H9 (cell line): ENCODE data around the gene C3. TPM values are rescaled to one million over a fixed set of nuclear protein-coding genes. Genes with fewer than 3 reads are reported as not detected.

Experiments
- DNase-seq: peaks from one replicate; pipeline ENCODE4 v3.0.0-alpha.2; 2017
- H2AFZ ChIP-seq: one replicate; pipeline ENCODE4 v1.6.1; 2013; ENCODE audit warnings: mild to moderate bottlenecking, low read length, control low read depth, moderate library complexity
- H2AK5ac ChIP-seq: 2 replicates; pipeline ENCODE4 v1.6.1; 2013; ENCODE audit warnings: low read length, control low read depth, mixed read lengths; ENCODE audit not compliant: insufficient read length
- H2BK120ac ChIP-seq: one replicate; pipeline ENCODE4 v1.6.1; 2013; ENCODE audit warnings: low read depth, mild to moderate bottlenecking, low read length, control low read depth, inconsistent platforms; ENCODE audit not compliant: poor library complexity, severe bottlenecking
- H2BK12ac ChIP-seq: 2 replicates; pipeline ENCODE4 v1.6.1; 2013; ENCODE audit warnings: low read length, control low read depth, mixed read lengths, low read depth; ENCODE audit not compliant: insufficient read length
- H2BK15ac ChIP-seq: 2 replicates; pipeline ENCODE4 v1.6.1; 2013; ENCODE audit warnings: low read depth, low read length, control low read depth
- H2BK20ac ChIP-seq: one replicate; pipeline ENCODE4 v1.6.1; 2013; ENCODE audit warnings: low read depth, mild to moderate bottlenecking, low read length, control low read depth, inconsistent platforms; ENCODE audit not compliant: poor library complexity, severe bottlenecking
- H2BK5ac ChIP-seq: 2 replicates; pipeline ENCODE4 v1.6.1; 2013; ENCODE audit warnings: low read length, control low read depth, mixed read lengths; ENCODE audit not compliant: insufficient read length
- H3K14ac ChIP-seq: 2 replicates; pipeline ENCODE4 v1.6.1; 2013; ENCODE audit warnings: low read length, control low read depth; ENCODE audit not compliant: insufficient read depth
- H3K18ac ChIP-seq: 2 replicates; pipeline ENCODE4 v1.6.1; 2013; ENCODE audit warnings: low read depth, mild to moderate bottlenecking, mixed read lengths, low read length, control low read depth; ENCODE audit not compliant: insufficient read length
- H3K23ac ChIP-seq: 2 replicates; pipeline ENCODE4 v1.6.1; 2013; ENCODE audit warnings: low read length, control low read depth, mixed read lengths, low read depth; ENCODE audit not compliant: insufficient read length
- H3K23me2 ChIP-seq: 2 replicates; pipeline ENCODE4 v1.6.1; 2013; ENCODE audit warnings: low read depth, mild to moderate bottlenecking, mixed read lengths, low read length, control low read depth; ENCODE audit not compliant: insufficient read length, poor library complexity, severe bottlenecking
- H3K27ac ChIP-seq: 2 replicates; pipeline ENCODE4 v1.5.1; 2013; ENCODE audit warnings: low read length, control low read depth, mixed read lengths, low read depth; ENCODE audit not compliant: insufficient read length
- H3K27me3 ChIP-seq: 2 replicates; pipeline ENCODE4 v1.6.1; 2013; ENCODE audit warnings: low read length, control low read depth, inconsistent platforms; ENCODE audit not compliant: insufficient read depth
- H3K4ac ChIP-seq: 2 replicates; pipeline ENCODE4 v1.6.1; 2013; ENCODE audit warnings: low read depth, mild to moderate bottlenecking, control low read depth, inconsistent platforms, low read length, moderate library complexity
- H3K4me1 ChIP-seq: 2 replicates; pipeline ENCODE4 v1.6.1; 2013; ENCODE audit warnings: low read length, control low read depth, inconsistent platforms; ENCODE audit not compliant: insufficient read depth
- H3K4me2 ChIP-seq: 2 replicates; pipeline ENCODE4 v1.6.1; 2013; ENCODE audit warnings: low read length, control low read depth, mixed read lengths; ENCODE audit not compliant: insufficient read length, insufficient read depth
- H3K56ac ChIP-seq: 2 replicates; pipeline ENCODE4 v1.6.1; 2013; ENCODE audit warnings: low read depth, mild to moderate bottlenecking, mixed read lengths, low read length, control low read depth; ENCODE audit not compliant: insufficient read length
- H3K79me1 ChIP-seq: 2 replicates; pipeline ENCODE4 v1.6.1; 2013; ENCODE audit warnings: low read depth, mild to moderate bottlenecking, moderate library complexity, low read length, control low read depth, inconsistent platforms; ENCODE audit not compliant: insufficient read depth, poor library complexity, severe bottlenecking
- H3K79me2 ChIP-seq: 2 replicates; pipeline ENCODE4 v1.6.1; 2013; ENCODE audit warnings: low read length, control low read depth, inconsistent platforms; ENCODE audit not compliant: insufficient read depth
- H3K9ac ChIP-seq: 2 replicates; pipeline ENCODE4 v1.6.1; 2013; ENCODE audit warnings: low read length, control low read depth, mixed read lengths; ENCODE audit not compliant: insufficient read length; ENCODE audit errors: extremely low read depth
- H3K9me3 ChIP-seq: one replicate; pipeline ENCODE4 v1.6.1; 2013; ENCODE audit warnings: low read depth, low read length, inconsistent platforms; ENCODE audit not compliant: control insufficient read depth
- H3T11ph ChIP-seq: one replicate; pipeline ENCODE4 v1.6.1; 2013; ENCODE audit warnings: mild to moderate bottlenecking, low read length, control low read depth, inconsistent platforms
- H4K20me1 ChIP-seq: one replicate; pipeline ENCODE4 v1.6.1; 2013; ENCODE audit not compliant: control insufficient read depth, insufficient read length, insufficient read depth
- H4K5ac ChIP-seq: 2 replicates; pipeline ENCODE4 v1.6.1; 2013; ENCODE audit warnings: low read depth, mild to moderate bottlenecking, mixed read lengths, low read length, control low read depth; ENCODE audit not compliant: insufficient read length
- H4K8ac ChIP-seq: replicated peaks from 2 replicates; pipeline ENCODE4 v1.6.1; 2013; ENCODE audit warnings: low read length, control low read depth, mixed read lengths, low read depth; ENCODE audit not compliant: insufficient read length
- H4K91ac ChIP-seq: 2 replicates; pipeline ENCODE4 v1.6.1; 2013; ENCODE audit warnings: low read depth, mild to moderate bottlenecking, moderate library complexity, mixed read lengths, low read length, control low read depth; ENCODE audit not compliant: insufficient read length
- H3K27ac Mint-ChIP-seq, 3 experiments: 2 replicates in 2 of 3; 3 replicates in 1 of 3; pipeline ENCODE4 v1.8.0; 2020 to 2021; ENCODE audit warnings: mixed read lengths in 3 of 3, mild to moderate bottlenecking in 1 of 3, moderate library complexity in 1 of 3
- H3K27me3 Mint-ChIP-seq: 2 replicates; pipeline ENCODE4 v1.8.0; 2021; ENCODE audit warnings: low read depth, mild to moderate bottlenecking, moderate library complexity, mixed read lengths
- H3K36me3 Mint-ChIP-seq, 3 experiments: 2 replicates in 2 of 3; 3 replicates in 1 of 3; pipeline ENCODE4 v1.8.0; 2020 to 2021; ENCODE audit warnings: low read depth in 3 of 3, mixed read lengths in 3 of 3; ENCODE audit not compliant: insufficient read depth in 1 of 3
- H3K4me1 Mint-ChIP-seq, 2 experiments: 2 replicates each; pipeline ENCODE4 v1.8.0; 2020; ENCODE audit warnings: mixed read lengths in 2 of 2
- H3K4me3 Mint-ChIP-seq, 2 experiments: 2 replicates in 1 of 2; 3 replicates in 1 of 2; pipeline ENCODE4 v1.8.0; 2020 to 2021; ENCODE audit warnings: mild to moderate bottlenecking in 2 of 2, mixed read lengths in 2 of 2, moderate library complexity in 1 of 2
- H3K9me3 Mint-ChIP-seq, 2 experiments: 2 replicates in 1 of 2; 3 replicates in 1 of 2; pipeline ENCODE4 v1.8.0; 2020; ENCODE audit warnings: mild to moderate bottlenecking in 2 of 2, mixed read lengths in 2 of 2, moderate library complexity in 1 of 2
- CTCF ChIP-seq: fragments of 200-600 bp; sonication (generic); conservative IDR thresholded peaks from 3 replicates; pipeline ENCODE4 v1.8.0; 2021; ENCODE audit warnings: antibody characterized with exemption, mild to moderate bottlenecking
- WGBS: extraction: QIAGEN DNeasy Blood & Tissue Kit; methylation state at CpG from one replicate; pipeline ENCODE4 v1.1.7; 2013; ENCODE audit warnings: missing lambda C conversion rate, low lambda C conversion rate, mixed read lengths; ENCODE audit not compliant: insufficient read length; ENCODE audit errors: extremely low coverage; 5-methylcytosine and 5-hydroxymethylcytosine counted together
- total RNA-seq: library from RNA; stranded (reverse); gene quantifications from 2 replicates; pipeline ENCODE4 v1.2.1, GENCODE V29; 2021

Gene C3
- total RNA-seq, 1 experiment from 2014 or later, result 5.9 TPM

- Mint-ChIP-seq H3K36me3 (no peaks in the 10 kb centered on the region; a peak in 1 of 7 replicates), H3K4me1 (peaks cover 14 to 26% of the 10 kb centered on the region in 2 experiments), H3K27ac (no peak overlapping the region), H3K4me3 (no peak overlapping the region; a peak in 1 of 5 replicates), H3K9me3 (peaks cover 3 to 8% of the 10 kb centered on the region in 2 experiments), H3K27me3 (peaks cover 49% of the 10 kb centered on the region)
- Histone ChIP-seq H4K5ac (no peak overlapping the region), H4K8ac (no peak overlapping the region), H3K27me3 (no peaks in the 10 kb centered on the region; the same call in 1 of the 2 replicates), H3K9me3 (no peaks in the 10 kb centered on the region), H2BK20ac (no peak overlapping the region), H3K27ac (no peak overlapping the region), H3K79me2 (no peaks in the 10 kb centered on the region), H2AFZ (no peak overlapping the region), H2BK12ac (no peak overlapping the region), H4K20me1 (no peaks in the 10 kb centered on the region), H3K23ac (no peak overlapping the region), H2AK5ac (no peak overlapping the region), H3K18ac (no peak overlapping the region), H3T11ph (no peak overlapping the region), H3K56ac (no peak overlapping the region), H2BK15ac (no peak overlapping the region), H3K4ac (no peak overlapping the region), H3K4me2 (no peak overlapping the region), H2BK120ac (no peak overlapping the region), H4K91ac (no peak overlapping the region), H3K14ac (no peak overlapping the region), H2BK5ac (no peak overlapping the region), H3K79me1 (no peaks in the 10 kb centered on the region), H3K9ac (no peak overlapping the region), H3K4me1 (no peaks in the 10 kb centered on the region), H3K23me2 (no peaks in the 10 kb centered on the region)
- no CpG with 5 or more reads among the region's 3 CpGs for WGBS
- no peak for TF ChIP-seq CTCF
- no peak for DNase-seq
Observed at GRCh38 chr19:6708346-6708745, 12.1 kb downstream of the C3 start.
